ENCODE data around the gene BNC2. TPM values are rescaled to one million over a fixed set of nuclear protein-coding genes. Genes with fewer than 3 reads are reported as not detected.
A peak's percentile ranks its signal among the peaks of the same experiment; 100 is the strongest.

The BNC2 gene
- total RNA-seq, 4 donors from 2014 or later: 3.9 to 45.4 (median 13.1) TPM

GRCh38 chr9:16559418-16560188, 310.9 kb downstream of the BNC2 start:
- Histone ChIP-seq H3K27me3 (no peaks in the 10 kb centered on the region), H3K9me3 (no peaks in the 10 kb centered on the region), H3K36me3 (no peaks in the 10 kb centered on the region), H3K4me1 (peaks cover 0 to 11% (median 0%) of the 10 kb centered on the region in 4 donors), H3K4me3 (no peak overlapping the region), H3K27ac (peak overlapping the region in 1 of 4 donors; percentile 44)
- TF ChIP-seq POLR2A (IDR thresholded peaks at IDR 0.05): no peak
- no peak for TF ChIP-seq CTCF (IDR thresholded peaks at IDR 0.05)
- peak in 1 of 3 donors; percentile 62 for DNase-seq

DNA sequence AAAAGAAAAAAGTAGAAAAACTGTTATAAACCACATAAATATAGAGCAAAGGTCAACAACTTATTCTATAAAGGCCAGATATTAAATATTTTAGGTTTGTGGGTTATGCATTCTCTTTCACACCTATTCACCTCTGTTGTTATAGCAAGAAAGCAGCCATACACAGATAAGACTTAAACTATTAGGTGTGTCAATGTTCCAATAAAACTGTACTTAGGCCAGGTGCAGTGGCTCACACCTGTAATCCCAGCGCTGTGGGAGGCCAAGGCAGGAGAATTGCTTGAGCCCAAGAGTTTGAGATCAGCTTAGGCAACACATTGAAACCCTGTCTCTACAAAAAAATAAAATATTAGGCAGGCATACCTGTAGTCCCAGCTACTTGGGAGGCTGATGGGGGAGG, 314.7 kb downstream of the BNC2 start:
- TF ChIP-seq POLR2A (IDR thresholded peaks at IDR 0.05) (no peak), CTCF (IDR thresholded peaks at IDR 0.05) (no peak)
- Histone ChIP-seq H3K27me3 (no peaks in the 10 kb centered on the region), H3K4me3 (no peak overlapping the region), H3K27ac (no peak overlapping the region), H3K36me3 (peaks cover 0 to 7% (median 0%) of the 10 kb centered on the region in 3 donors), H3K9me3 (no peaks in the 10 kb centered on the region), H3K4me1 (peaks cover 0 to 11% (median 0%) of the 10 kb centered on the region in 4 donors)
- no peak for DNase-seq

GRCh38 chr9:16553869-16554540, 316.5 kb downstream of the BNC2 start:
- peaks cover 0 to 2% (median 0%) of the 10 kb centered on the region in 4 donors for H3K4me1 ChIP-seq
- TF ChIP-seq CTCF (IDR thresholded peaks at IDR 0.05): no peak
- no peak for TF ChIP-seq POLR2A (IDR thresholded peaks at IDR 0.05)
- no peak for DNase-seq
- no peaks in the 10 kb centered on the region for H3K27me3 ChIP-seq
- peaks cover 0 to 7% (median 0%) of the 10 kb centered on the region in 3 donors for H3K36me3 ChIP-seq
- H3K9me3 ChIP-seq: no peaks in the 10 kb centered on the region
- H3K4me3 ChIP-seq: no peak overlapping the region
- H3K27ac ChIP-seq: no peak overlapping the region

DNA sequence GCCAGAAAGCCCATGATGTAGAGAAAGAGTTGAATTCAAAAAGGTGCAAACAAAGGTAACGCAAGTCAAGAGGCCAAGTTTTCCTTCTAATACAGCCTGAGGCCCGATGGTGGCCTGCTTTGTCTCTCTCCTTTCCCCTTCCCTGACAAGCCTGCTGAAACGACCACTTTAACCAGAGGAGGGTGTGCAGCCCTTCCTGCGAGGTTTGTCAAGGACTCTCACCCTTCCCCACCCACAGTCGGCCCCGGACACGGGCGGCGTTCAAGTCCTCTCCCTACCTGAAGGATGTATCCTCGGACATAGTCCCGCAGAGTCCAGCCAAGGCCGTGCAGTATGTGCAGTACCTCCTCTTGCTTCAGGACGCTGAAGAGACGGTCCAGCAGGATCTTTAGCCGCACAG, 318.2 kb downstream of the BNC2 start:
- Histone ChIP-seq H3K27me3 (no peaks in the 10 kb centered on the region), H3K27ac (no peak overlapping the region), H3K4me3 (no peak overlapping the region), H3K36me3 (peaks cover 0 to 7% (median 0%) of the 10 kb centered on the region in 3 donors), H3K4me1 (no peaks in the 10 kb centered on the region), H3K9me3 (no peaks in the 10 kb centered on the region)
- DNase-seq: no peak
- TF ChIP-seq CTCF (IDR thresholded peaks at IDR 0.05): no peak
- no peak for TF ChIP-seq POLR2A (IDR thresholded peaks at IDR 0.05)

- no peak for DNase-seq
- H3K36me3 ChIP-seq: peaks cover 0 to 7% (median 0%) of the 10 kb centered on the region in 3 donors
- TF ChIP-seq POLR2A (IDR thresholded peaks at IDR 0.05): no peak
- no peak for TF ChIP-seq CTCF (IDR thresholded peaks at IDR 0.05)
- H3K4me1 ChIP-seq: no peaks in the 10 kb centered on the region
- H3K9me3 ChIP-seq: no peaks in the 10 kb centered on the region
- H3K27ac ChIP-seq: no peak overlapping the region
- no peak overlapping the region for H3K4me3 ChIP-seq
- H3K27me3 ChIP-seq: no peaks in the 10 kb centered on the region
Observed at GRCh38 chr9:16551692-16552091, 318.8 kb downstream of the BNC2 start.

All from Peyer's patch (tissue), 4 donors.